Colon (tissue), 2 donors: Measurements from ENCODE around the gene TBC1D3B.
"Not testable (repeated sequence)": the region's sequence is repeated elsewhere in the genome, so short reads cannot be mapped to it uniquely, and the experiment has no call there.

Source experiments
- FAIRE-seq: peaks from 2 replicates; lab custom pipeline; 2012; peaks lifted over from hg19 to GRCh38; lab: Jason Lieb, UNC
- donor health status: control.
- donor health status: control.

Gene TBC1D3B

DNA sequence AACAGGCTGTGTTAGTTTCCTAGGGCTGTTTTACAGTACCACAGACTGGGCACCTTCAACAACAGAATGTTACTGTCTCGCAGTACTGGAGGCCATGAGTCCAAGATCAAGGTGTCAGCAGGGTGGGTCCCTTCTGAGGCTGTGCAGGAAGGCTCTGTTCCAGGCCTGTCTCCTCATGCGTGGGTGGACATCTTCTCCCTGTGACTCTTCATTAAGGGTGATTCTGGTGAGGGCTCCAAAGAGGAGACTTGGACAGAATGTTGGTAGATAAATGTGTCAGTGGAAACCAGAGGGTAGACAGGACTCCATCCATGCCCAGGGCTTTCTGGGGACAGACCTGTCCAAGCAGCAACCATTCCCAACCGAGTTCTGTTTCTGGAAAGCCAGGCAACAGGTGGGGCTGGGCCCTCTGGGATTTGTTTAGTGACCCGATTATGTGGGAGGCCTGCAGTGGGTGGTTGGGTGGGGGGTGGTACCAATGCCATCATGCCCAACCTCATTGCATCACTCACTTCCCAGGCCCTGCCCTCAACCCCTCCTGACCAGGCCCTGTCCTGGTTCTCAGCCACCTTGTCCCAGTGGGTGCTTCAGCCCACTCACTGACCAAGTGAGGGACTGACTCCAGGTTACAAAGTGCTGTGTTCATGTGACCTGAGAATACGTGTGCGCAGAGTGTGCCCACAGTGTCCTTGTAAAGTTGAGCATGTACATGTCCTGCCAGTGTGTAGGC is 5.2 kb upstream of the TBC1D3B start:
- FAIRE-seq = not testable (repeated sequence)

DNA sequence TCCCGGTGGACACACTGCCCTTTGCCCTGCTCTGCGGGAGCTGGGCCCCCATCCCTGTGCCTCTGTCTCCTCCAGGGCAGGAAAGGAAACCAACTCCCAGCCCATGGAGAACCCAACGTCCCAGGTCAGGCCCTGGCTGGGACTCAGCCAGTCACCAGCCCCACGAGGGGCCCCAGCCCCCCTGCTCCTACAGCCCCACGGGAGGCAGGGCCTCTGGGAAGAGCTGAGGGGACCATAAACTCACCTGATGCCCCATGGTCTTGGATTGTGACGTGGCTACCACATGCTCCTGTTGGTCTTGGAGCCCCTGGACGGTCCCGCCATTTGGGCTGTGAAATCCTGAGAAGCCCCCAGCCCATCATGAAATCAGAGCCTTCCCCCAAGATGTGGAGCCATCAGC is 7.6 kb downstream of the TBC1D3B start:
- not testable (repeated sequence) for FAIRE-seq

DNA sequence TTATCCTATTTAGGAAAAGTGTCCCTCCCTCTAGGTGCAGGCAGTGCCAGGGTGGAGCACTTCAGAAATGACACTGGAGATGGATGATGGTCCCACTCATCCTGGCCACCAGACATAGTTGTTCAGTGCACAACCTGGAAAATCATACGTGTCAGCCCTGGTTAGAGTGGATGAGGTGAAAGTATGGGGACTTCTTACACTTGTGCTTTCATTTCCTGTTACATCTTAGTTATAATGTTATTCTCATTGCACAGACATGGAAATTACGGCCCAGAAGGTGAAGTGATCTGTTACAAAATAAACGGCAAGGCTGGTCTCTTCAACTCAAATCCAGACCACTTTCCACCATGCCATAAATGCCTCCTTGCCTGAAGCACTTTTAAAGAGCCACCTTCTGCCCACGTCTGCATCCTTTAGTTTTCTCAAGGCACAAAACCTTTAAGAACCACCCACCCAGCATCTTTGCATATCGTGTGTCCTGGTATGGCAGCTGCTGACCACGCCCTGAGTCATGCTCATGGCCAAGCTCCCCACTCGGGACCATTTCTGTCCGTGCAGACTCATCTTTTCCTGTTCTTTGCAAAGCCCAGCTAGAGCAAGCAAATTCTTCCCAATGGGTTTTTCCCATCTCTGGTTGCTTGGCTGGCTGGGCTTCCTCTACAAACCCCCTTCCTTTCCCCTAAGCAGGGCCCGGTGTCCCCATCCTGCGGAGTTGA is 22.4 kb downstream of the TBC1D3B start:
- no peak for FAIRE-seq

DNA sequence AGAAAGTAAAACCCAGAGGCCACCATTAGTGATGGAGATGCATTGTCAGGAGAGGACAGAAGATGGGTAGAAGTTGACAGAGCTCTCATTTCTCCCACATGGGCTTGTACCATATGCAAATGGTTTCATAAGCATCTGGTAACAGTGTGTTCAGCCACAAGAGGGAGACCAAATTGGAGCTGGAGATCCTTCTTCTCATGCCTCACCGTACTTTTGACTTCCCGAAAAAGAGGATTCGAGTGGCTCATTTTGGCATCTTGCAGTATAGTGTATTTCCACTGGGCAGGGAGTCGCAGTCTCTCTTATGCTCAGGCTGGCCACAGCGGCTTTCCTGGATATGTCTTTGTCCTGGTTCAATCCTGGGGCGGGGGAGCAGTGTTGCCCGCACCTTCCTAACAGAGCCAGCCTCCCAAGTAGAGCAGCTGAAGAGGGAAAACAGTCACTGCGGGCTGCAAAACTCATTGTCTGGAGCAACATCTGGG is 23.8 kb downstream of the TBC1D3B start:
- no peak for FAIRE-seq

DNA sequence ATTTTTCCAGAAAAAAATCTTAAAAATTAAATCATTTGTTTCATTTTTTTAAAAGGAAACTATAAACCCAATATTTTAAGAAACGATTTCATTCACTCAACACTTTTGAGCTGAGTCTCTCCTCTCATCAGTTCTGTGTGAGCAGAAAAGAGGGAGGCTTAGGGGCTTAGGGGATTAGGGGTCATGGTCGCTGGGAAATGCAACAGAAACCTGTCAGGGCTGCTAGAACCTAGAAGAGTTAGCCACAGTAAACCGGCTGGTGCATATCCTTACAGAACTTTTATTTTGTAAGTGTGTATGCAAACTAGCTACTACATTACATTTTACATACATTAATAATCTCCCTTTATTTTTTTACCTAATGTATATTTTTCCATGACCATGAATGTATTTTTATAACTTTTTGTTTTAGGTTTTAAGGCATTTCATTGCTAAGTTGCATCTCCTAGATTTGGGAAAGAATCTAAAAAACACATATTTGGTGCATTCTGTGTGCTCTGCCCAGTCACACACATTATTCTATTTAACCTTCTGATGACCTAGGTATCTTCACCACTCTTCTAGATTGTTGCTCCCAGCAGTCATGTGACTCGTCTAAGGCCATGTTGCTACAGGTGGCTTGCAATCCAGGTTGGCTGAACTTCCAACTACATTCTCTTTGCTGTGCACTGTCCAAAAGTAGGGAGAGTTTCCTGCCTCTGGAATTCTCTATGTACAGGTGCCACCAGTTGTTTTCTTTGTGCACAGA is 24.4 kb downstream of the TBC1D3B start:
- no peak for FAIRE-seq

DNA sequence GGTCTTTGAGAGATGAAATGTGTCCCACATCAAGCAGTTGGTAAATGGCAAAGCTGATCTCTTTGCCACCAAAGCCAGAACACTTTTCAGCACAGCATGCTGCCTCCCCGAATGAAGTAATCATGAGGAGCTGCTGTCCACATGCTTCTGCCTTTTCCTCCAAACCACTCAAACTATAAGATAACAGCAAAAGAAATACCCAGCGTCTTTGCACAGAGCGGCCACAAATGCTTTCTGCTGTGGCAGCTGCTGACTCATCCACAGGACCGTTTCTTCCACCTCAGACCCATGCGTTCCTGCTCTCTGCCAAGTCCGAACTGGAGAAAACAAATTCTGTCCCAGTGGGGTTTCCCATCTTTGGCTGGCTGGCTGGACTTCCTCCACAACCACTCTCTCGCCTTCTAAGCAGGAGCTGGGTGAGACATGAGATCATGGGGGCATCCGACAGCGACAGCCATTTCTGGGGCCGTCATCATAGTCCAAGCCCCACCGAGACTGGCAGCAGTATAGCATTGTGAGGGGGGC is 27.1 kb downstream of the TBC1D3B start:
- FAIRE-seq = no peak

DNA sequence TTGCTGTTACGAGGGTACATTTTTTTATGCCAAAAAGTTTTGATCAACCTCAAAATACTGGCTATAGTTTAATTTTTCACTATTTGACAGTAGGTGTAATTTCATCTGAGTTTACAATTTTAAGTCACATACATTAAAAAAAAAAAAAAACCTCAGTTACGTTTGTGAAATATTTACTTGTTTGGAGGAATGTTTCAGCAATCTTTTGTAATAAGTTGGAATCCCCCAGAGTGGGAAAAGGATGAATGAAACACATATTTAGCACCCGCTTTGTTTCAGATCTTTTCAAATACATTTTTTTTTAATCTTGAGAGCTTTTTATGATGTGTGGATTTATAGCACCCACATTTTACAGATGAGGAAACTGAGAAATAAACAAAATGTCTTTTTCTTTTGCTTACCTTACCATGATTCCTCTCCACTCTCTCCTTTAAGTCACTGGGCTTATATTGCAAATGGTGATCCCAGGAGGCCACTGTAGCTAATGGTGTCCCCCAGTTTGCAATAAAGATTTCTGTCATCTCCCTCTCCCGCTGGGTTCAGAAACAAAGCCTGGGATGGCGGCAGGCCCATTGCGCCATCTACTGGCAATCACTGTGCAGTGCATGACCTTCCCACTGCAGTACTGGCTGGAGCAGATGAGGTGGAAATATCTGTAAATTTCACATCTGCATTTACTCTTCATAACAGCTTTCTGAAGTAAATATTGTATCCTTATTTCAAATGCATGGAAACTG is 27.7 kb downstream of the TBC1D3B start:
- no peak for FAIRE-seq

DNA sequence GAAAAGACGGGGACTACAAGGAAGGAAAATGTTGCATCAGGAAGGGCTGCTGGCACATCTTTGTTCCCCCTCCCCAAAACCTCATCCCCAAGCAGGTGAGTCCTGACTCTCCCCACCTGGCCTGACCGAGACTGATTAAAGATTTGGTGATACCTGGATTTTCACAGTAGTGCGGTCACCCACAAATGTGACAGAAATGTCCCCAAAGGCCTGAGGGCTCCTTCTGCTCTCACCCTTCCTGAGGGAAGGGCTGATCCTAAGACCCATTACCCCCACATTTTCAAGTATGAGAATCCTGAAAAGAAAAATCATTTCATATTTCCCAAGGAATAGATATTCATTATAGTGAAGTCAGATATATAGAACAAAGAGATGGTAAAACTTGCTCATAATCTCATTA is 28.8 kb downstream of the TBC1D3B start:
- FAIRE-seq = no peak

DNA sequence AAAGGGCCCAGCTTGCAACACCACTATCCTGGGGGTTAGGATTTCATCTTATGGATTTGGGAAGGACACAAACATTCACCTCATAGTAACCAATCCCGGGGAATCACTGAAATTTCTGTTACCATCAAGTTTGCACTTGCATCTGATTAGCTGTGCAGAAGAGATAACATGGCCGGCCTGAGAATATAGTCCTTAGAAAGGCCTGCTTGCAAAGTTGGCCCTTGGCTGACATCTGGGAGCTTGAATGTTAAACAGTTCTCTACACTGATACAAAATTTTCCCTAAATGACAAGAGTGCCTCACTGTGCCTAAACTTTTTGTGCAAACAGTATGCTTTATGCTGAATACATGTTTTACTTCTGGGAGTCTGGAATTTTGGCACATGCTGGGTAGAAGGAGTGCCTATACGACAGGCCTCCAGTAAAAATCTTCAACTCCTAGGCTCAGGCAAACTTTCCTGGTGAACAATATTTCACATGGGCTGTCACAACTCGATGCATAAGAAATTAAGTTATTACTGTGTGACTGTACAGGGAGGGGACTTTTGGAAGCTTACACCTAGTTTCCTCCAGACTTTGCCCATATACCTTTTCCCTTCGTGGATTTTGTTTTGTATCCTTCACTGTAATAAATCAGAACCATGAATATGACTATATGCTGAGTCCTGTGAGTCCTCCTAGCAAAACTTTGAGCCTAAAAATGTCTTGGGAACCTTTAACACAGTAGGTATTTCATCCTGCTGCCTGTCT is 31.3 kb downstream of the TBC1D3B start:
- no peak for FAIRE-seq

DNA sequence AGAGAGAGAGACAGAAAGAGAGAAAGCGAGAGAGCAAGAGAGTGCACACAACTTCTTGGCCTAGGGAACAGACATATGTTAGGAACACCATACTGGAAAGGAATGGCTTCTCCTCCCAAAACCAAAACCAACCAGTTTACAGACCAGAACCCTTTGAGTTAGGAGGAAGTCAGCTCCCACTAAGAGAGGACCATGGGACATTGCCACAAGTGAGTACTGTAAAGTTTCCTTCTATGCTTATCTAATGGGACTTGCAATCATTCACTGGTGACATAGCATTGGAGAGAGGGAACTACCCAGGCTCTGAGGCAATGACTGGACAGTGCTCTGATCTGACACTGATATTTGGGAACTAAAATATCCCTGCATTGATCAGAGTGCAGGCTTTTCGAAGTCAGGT is 32.4 kb downstream of the TBC1D3B start:
- no peak for FAIRE-seq

DNA sequence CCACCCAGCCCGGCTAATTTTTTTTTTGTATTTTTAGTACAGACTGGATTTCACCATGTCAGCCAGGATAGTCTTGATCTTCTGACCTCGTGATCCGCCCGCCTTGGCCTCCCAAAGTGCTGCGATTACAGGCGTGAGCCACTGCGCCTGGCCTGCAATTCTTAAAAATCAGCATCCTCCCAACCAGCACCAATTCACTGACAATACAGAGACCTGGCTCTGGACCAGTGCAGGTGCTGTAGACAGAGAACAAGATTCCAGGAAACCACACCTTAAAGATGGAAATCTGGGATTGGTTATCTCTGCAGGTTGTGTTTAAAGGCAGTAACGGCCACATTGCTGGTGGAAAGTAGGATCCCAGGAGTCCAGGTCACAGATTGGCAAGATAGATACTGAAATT is 33.6 kb downstream of the TBC1D3B start:
- no peak for FAIRE-seq

DNA sequence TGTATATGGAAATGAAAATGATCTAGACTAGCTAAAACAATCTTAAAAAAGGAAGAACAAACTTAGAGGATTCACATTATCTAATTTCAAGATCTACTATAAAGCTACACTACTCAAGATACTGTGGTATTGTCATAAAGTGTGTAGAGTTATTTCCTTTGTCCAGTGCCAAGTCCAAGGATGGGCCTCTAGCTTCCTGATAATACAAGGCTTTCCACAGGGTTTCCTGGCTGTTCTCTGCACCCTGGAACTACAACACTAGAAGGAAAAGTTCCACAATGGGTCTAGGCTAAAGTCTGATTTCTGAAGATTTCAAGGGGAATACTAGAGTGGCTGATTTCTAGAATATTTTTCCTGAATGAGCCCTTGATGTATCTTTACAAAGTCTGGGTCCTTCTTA is 34.2 kb downstream of the TBC1D3B start:
- FAIRE-seq = no peak

DNA sequence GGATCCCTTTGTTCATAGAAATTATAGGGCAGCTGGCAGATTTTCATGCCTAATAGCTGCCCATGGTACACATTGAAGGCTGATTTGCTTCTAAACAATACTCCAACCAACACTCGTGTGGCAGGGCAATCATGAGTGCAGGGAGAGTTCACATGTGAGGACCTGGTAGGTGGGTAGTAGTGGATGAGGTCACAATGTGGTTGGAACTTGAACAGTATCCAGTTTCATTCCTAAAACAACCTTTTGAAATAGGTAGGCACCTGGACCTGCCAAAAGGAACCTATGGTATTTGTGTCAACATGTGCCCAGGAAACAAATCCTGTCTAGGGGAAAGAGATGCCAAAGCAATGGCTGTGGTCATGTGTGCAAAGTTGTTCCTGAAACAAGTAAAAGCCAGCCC is 40.0 kb downstream of the TBC1D3B start:
- no peak for FAIRE-seq

DNA sequence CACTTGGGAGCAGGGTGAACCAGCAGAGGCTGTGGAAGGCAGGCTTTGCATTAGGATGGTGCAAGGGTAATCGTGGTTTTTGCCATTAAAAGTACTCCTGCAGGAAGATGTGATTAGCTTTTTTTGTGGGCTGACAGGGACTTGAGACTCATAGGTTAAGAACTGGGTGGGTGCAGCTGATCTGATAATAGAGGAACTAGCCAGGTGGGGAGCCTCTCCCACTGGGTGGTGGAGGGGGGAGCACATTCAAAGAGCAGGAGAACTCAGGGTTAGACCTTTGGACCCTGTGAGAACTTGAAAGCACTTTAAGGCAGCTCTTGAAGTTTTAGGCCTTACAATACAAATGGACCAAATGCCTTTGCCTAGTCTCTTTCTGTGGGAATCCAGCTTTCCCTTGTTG is 40.4 kb downstream of the TBC1D3B start:
- no peak for FAIRE-seq

DNA sequence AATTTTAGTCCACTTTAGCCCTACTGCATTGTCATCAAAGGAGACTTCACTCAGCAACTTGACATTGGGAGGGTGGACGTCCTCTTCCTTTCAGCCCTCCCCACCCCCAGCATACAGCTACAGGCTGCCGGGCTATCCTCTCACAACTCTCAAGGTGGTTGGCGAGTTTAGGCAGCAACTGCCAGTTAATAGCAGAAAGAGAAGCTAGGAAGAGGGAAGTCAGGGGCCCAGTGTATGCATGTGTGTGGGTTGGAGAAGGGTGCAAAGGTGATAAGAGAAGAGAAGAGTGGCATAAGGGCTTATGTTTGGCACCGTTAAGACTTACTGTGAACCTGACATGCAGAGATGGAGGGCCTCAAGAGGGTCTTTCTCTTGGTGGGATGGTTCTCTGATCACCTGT is 41.0 kb downstream of the TBC1D3B start:
- FAIRE-seq = no peak

DNA sequence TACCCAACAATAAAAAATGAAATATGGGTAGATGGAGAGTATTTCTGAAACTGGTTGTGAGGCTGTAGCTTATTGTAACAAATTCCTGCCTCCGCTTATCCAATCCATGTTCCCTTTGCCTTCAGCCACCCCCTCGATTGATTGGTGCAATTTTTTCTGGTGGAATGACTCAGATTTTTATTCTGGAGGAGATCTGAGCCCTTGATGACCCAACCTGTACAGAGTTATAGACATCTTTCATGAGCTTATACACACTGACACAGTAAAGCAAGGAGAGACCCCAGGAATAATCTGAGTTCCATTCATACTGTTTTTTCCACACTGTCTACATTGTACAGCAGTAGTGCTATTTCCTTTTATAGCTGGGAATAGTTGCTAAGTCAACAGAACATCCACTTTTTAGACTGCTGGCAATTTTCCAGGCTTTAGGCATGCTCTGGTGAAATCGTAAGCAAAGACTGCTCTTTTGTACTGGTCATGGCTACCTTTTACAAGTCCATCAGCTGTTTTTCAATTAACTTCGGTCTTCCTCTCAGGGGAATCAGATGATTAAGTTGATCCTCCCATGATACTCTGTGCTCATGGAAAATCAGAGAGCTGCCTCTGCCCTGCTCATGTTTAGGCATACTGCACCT is 42.7 kb downstream of the TBC1D3B start:
- FAIRE-seq = no peak

DNA sequence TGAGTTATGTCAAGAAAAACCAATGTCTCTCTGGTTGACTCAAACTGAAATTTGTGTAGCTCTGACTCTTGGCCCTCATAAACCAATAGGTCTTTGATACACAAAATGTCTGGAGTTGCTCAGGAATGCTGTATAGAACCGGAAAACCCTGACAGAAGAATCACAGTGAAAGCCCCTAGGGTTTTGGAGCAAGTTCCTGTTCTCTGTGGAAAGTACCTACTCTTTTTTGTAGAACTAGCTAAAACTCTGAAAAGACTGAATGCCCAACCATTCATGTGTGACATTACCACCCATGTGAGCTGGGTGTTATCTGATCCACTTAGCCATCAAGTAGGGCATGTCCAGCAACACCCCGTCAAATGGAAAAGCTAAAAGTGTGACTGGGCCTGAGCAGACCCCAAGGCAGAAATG is 44.0 kb downstream of the TBC1D3B start:
- no peak for FAIRE-seq

DNA sequence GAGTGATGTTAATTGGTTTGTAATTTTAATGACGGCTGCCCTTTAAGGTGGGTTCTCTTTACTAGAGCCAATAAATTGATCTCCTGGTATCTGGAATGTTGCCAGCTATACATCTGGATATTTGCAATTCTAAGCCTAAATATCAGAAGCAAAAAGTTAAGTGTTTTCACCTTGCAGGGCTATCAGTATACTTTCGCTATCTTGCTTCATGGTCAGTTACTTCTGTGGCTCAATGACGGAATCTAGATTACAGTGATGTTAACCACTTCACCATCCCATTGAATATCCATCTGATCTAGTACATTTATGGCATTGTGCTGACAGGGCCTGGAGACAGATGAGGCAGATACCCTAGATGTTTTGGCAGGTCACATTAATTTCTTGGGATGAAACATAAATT is 44.5 kb downstream of the TBC1D3B start:
- FAIRE-seq = no peak

DNA sequence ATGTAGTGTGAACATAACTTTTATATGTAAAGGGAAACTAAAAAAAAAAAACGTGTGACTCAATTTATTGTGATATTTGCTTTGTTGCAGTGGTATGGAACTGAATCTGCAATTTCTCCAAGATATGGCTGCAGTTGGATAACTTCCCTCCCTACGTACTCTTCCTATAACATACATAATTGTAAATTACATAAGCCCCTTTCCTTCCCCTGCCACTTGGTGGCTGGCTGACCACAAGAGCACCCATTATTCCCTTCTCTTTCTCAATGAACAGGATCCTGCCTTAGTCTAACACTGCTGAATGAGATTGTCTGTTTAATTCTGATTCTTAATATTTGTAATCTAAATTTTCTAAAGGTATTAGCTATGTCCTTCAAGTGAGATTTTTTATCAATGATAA is 45.0 kb downstream of the TBC1D3B start:
- FAIRE-seq = no peak

DNA sequence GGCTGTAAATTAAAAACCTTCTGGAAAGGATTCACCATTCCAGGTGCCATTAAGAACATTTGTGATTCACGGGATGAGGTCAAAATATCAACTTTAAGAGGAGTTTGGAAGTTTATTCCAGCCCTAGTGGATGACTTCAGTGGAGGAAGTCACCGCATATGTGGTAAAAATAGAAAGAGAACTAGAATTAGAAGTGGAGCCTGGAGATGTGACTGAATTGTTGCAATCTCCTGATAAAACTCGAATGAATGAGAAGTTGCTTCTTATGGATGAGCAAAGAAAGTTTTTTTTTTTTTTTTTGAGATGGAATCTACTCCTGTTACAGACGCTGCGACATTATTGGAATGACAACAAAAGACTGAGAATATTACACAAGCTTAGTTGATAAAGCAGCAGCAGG is 46.1 kb downstream of the TBC1D3B start:
- FAIRE-seq = no peak

DNA sequence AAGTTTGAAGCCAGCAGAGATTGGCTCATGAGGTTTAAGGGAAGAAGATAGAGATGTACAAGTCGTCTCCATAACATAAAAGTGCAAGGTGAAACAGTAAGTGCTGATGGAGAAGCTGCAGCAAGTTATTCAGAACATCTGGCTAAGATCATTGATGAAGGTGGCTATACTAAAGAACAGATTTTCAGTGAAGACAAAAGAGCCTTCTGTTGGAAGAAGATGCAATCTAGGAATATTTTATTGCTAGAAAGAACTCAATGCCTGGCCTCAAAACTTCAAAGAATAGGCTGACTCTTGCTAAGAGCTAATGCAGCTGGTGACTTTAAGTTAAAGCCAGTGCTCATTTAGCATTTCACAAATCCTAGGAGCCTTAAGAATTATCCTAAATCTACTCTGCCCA is 46.8 kb downstream of the TBC1D3B start:
- FAIRE-seq = no peak
